DMS153 (cell line): ENCODE measurements around the gene KIF23.

Experiments
- DNase-seq: peaks from one replicate; lab custom pipeline; 2025; lab: John Stamatoyannopoulos, UW

Gene KIF23

DNA sequence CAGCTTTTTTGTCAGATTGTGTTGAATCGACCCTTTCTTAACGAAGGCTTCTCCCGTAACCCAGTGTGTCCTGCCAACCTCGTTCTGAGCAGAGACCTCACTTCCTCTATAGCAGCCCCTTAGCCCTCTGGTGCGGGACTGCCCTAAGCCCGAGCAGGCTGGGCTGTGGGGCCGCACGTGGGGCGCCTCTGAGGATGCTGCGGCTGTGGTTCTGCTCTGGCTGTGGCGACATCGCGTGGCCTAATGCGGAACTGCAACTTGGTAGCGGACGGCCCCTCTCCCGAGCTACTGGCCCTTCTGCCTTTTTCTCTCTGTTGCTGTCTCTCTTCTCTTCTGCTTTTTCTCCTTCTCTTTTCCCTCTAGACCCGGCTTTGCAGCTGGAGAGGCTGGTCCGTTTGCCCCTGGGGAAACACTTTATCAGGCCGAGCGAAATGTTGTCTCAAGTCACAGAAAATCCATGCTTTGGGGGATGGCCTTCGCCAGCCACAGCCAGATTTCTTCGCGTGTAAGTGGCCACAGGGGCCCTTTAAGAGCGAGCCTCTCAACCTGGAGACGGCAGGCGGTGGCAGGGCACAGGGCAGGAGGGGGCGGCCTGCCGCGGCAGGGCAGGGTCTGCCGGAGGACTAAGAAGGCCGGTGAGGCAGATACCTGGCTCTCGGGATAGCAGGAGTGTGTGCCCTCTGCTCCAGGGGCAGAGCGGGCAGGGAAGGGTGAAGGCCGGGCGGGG is 19.4 kb upstream of the KIF23 start:
- DNase-seq = no peak

DNA sequence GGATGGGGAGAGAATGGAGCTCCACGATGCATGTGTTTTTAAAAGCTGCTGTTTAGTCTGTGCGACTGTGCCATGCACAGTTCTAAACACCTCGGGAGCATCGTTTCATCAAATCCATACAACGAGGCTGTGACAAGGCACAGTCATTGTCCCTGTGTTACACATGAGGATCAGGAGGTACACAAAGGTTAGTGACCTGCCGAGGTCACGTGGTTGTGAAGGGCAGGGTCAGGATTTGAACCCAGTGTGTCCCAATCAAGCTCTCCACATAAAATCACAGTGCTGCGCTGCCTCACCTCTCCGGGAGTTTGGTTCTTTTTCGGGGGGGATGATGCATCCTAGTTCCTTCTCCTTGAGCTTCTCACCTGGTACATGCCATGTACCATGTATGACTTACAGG is 18.7 kb upstream of the KIF23 start:
- DNase-seq = no peak

DNA sequence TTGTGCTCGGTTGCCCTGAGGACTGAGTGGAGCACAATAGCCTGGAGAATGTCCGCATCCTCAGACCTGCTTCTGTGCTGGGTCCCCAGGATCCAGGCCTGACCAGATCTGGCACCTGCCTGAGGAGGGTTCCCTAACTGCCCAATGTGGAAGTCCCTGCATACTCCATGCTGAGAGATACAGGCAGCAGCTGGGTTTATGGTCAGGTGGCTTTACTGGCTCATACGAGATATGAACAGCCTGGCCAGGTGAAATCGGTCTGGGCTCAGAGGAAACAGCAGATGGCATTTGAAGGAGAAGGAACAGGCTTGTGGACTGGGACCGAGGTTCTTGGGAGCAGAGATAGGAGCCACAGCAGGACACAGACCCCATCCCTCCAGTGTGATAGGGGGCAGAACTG is 18.2 kb upstream of the KIF23 start:
- DNase-seq = no peak

DNA sequence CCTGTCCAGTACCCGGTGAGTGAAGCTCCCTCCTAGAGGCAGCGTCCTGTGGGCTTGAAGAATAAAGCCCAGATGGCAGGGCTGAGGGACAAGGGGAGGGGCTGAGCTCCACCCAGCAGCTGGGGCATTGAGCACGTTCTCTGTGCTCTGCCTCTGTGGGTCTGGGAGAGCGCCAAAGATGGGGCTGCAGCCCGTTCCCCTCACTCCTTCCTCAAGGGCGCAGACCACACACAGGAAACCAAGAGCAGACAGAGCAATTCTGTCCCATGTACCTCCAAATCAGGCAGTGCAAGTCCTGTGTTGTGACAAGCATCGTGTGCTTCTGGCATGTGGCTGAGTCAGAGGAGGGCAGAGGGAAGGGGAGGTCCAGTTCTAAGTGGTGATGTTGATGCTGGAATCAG is 15.7 kb upstream of the KIF23 start:
- no peak for DNase-seq

DNA sequence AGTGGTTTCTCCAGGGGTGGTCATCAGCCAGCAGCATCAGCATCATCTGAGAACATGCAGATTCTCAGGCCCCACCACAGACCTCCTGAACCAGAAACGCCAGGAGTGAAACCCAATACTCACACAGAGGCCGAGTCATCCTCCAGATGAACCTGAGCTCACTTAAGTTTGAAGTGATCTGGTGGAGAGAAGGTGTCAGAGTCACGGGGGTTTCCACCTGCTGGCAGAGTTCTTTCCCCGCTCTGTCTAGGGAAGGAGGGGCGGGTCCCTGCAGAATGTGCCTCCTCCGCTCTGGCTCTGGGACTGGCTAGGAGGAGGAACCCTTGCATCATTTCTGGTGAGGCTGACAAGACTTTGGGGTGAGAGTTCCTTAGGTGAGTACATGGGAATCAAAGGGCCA is 13.3 kb upstream of the KIF23 start:
- no peak for DNase-seq

DNA sequence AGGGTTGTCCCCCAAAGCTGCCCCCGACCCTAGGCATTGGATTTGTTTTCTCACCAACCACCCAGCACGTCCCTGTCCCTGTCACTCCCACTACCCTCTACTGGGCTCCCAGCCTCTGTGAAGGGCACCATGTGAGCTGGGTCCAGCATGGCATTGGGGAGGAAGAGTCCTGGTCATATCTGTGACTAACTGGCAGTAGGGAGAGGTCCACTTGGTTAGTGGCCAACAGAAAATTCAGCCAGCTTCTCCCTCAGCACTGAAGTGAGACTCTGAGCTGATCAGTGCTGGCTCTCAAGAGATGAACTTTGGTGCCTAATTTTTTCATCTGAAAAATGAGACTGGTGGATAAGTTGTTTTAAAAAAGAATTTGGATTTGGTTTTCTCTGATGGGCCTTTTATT is 11.3 kb upstream of the KIF23 start:
- no peak for DNase-seq

DNA sequence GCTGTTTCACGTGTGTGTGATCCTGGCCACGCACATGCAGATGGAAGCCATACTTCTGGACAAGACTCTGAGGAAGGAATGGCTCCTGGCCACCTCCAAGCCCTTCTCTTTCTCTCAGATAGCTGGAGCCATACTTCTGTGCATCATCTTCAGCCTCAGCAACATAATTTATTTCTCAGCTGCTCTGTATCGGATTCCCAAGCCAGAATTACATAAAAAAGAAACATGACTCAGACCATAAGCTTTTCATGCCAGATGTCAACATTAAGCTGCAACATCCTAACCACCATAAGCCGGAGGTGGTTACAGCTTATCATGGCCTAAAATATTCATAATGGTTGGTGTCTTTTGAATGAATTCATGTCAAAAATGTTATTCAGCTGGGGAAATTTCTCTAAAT is 10.6 kb upstream of the KIF23 start:
- DNase-seq = no peak

DNA sequence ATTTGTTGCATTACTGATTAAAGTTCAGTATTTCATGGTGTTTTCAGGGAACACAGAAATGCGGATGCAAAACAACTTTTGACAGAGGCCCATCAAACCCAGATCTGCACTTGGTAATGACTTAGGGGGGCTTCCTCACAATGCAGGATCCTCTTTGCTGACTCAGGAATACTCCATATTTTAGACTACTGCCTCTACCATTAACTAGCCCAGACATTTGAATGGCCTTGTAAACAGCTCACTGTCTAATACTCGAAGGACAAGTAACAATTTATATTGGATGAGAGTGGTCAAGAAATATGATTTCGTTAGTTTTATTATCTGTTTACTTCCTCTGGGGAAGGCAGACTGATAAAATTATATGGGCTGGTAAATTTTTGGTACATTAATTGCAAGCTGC is 9.0 kb upstream of the KIF23 start:
- DNase-seq = no peak

DNA sequence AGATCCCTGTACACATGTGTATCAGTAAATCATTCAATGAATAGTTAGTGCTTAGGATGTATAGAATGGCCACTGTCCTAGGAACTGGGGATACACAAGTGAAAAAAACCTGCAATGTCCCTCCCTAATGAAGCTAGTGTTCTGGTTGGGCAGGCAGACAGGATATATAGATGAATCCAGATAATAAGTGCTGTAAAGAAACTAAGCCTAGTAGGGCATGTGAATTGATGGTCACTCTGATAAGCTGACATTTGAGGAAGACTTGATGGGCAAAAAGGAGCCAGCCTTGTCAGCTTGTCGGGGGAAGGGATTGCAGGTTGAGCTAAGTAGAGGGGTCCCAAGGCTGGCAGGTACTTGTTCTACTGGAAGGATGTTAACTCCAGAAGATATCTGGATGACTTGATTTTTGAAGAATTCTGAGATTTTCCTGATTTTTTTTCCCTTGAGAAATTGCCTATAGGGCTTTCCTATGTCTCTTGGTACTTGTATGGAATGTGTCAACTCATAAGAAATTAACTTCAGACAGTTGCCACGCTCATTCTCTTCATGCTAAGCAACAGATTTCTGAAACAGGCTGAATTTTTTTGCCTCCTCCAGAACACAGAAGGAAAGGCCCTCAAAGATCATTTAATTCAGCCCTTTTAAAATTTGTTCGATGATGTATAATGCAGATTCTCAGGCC is 6.3 kb upstream of the KIF23 start:
- DNase-seq = no peak

DNA sequence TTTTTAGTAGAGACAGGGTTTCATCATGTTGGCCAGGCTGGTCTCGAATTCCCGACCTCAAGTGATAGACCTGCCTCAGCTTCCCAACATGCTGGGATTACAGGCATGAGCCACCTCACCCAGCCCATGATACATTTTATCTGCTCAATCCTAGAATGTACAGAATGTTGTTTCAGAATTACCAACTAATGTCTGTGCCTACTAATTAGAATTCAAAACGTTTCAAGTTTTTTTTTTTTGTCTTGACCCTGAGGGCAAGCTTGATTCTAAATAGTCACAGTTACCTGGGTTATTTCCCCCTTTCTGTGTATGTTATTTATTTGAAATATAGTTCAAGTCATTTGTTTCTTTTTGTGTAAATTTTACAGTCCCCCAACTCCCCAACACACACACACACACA is 5.3 kb upstream of the KIF23 start:
- DNase-seq = no peak

DNA sequence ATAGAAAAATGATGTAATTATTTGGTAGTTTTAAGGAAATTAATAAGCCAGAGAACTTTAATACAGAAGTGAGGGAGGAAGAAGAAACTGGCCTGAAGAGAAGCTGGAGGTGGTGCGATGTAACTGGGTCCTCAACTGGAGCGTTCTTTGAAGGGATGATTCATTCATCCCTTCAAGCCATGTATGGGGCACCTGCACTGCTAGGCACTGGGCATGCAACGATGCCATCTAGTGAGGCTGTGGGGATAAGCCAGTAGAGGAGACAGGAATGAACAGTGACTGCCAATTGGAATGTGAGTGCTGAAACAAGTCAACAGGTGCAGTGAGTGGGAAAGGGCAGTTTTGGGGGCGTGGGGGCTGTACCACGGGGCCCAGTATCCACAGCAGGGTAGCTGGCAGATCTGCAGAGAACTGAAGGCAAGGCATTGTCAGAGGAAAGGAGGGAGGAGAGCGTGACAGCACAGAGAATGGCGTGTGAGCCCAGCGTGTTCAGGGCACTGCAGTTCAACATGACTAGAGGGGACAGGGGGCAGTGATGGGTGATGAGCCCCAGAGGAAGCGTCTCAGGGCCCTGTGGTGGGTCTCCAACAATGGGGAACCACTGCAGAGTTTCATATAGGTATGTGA is 3.8 kb upstream of the KIF23 start:
- peak; percentile 1 for DNase-seq

DNA sequence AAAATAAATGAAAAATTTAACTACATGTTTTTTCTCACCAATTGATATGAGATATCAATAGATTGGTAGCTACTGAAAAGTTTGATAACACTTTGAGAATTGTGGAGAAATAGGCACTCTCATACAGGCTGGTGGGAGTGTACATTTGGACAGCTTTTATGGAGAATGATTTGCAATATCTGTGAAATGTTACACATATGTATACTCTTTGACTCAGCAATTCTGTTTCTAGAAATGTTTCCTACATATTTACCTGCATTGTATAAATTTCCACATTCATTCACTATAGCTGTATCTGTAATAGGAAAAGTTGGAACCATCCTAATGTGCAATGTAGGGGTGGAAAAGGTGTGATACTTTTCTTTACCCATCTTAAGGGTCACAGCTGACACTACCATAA is 1.9 kb upstream of the KIF23 start:
- DNase-seq = no peak

DNA sequence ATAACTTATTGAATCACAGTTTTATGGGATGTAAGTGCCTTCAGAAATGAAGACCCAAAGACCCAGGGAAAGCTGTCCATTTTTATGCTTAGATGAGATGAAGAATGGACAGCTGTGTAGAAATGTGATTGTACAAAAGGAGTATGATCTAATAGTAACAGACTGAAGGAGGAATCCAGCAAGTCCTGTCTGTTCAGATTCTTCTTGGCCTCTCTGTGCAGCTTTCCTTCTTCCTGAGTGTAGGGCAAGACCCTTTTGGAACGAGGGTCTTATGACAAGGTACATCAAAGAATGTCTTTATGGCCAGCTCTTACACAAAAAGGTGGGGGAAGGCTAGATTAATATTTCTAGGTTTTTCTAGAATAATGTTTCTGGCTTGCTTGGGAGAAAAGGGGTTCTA is 1.4 kb upstream of the KIF23 start:
- DNase-seq = no peak

DNA sequence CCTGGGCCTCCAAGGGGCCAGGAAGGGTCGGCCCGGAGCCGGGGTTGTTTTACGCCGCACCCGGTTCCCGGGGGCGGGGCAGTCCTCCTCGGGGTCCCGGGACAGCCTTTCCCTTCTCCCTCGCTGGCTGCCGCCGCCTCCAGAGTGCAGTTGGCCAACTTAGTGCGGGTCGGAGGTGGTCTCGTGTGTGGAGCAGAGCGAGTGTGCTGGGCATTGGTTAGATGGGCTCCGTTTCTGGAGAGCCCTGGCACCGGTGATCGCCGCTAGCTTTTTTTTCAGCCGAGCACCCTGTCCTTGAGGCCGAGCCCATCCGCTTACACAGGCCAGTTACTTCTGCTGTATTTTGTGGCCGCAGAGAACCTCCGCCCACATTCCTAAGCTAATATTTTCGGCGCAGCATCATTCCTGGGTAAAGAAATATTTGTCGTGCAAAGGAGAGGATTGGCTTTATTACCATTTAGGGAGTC is 585 bp downstream of the KIF23 start:
- no peak for DNase-seq

DNA sequence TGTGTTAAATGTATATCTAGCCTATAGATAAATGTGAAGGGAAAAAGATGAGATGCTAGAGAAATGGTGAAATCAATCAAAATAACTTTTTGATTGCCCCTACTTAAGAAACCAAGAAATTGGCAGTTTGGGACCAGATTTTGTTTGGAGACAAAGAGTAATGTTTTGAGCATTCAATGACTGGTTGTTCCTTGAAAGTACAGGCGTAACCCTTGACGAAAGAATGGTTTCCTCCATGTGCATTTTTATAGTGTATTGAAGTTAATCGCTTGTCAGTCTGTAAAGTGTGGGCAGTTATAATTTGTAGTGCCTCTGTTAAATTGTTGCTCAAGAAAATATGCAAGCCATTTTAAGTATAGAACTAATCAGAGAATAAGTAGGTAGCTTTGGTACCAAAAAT is 1.2 kb downstream of the KIF23 start:
- DNase-seq = no peak

DNA sequence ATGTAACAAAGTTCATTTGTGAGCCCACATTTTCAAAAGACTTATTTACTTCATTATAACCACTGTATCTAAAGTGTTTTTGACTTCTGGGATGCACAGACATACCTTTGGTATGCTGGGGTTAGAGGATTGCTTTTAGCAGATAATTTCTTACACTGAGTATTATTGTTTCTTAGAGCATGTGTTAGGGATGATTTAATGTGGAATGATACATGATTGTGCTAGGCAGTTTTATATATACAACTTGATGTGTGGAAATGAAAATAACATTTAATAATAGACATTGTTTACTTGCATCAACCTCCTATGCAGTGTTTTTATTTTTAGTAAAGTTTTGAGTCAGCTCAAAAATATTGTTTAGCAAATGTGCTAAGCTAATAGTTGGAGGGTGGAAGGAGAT is 3.4 kb downstream of the KIF23 start:
- DNase-seq = no peak

DNA sequence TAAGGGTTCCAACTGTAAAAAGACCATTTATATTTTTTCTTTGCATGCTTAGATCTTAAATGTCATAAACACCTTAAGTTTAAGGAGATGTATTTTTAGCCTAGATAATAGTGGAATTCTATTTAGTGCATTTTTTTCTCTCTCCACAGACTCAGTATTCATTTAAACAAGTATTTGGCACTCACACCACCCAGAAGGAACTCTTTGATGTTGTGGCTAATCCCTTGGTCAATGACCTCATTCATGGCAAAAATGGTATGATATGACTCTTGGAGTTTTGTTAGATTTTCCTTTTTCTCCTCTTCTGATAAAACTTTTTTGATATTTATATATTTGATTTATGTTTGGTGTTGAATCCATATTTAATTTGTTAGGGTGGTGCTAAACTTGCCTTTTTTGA is 7.3 kb downstream of the KIF23 start:
- DNase-seq = no peak

DNA sequence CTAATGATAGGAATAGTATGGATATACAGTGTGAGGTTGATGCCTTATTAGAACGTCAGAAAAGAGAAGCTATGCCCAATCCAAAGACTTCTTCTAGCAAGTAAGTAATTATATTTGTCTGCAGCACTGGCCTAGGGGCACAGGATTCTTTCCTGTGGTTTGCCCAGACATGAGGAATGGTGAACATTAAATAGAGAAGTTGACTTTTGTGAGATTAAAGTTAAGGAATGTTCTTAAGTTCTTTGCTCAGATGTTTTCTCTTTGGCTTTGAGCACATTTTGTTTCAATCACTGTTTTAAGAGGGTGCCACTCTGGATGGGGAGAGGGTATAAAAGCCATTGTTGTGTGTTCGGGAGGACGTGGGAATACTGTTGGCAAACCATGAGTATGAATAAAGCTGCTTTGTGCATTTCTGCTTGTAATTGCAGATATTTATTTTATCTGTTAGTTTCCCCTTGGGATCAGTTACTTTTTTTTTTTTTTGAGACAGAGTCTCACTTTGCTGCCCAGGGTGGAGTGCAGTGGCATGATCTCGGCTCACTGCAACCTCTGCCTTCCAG is 8.3 kb downstream of the KIF23 start:
- DNase-seq = no peak

DNA sequence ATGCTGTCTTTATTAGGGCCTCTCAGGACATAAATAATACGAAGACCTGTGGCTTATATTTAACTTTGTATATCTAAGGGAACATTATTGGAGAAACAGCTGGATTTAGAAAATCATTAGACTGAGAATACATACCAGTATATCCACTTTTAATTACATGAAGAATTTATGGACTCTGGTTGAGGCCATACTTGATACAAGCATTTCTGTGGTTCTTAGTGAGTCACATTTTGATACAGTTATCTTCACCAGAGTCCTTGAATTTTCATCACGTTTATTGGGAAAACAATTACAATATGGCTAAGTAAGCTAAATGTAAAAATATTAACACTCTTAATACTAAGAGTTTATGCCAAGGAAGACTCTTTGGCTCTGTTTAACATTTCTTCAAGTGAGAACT is 9.9 kb downstream of the KIF23 start:
- no peak for DNase-seq

DNA sequence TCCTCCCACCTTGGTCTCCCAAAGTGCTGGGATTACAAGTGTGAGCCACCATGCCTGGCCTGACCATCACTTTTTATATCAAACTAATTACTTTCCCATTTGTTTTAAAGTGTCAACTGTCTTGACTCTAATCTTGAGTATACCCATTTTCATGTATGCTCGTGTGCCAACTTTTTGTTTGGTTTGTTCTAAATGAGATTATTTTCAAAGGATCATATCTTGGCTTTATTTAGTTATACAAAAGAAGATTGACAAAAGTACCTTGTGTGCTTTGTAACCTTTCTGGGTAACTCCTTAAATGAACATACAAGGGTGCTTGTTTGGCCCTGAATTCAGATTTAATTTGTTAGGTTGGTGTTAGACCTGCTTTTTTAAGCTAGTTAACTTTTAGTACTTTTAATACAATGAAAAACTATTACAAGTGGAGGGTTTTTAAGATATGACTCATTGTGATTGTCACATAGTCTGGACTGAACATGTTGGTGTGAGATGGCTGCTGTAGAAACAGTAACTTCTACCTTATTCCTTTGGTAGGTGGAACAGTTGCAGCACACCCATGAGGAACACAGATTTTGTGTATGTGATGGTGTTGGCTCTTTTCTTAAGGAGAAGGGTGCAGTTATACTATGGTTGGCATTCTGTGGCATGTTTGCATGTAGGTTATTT is 10.7 kb downstream of the KIF23 start:
- no peak for DNase-seq

DNA sequence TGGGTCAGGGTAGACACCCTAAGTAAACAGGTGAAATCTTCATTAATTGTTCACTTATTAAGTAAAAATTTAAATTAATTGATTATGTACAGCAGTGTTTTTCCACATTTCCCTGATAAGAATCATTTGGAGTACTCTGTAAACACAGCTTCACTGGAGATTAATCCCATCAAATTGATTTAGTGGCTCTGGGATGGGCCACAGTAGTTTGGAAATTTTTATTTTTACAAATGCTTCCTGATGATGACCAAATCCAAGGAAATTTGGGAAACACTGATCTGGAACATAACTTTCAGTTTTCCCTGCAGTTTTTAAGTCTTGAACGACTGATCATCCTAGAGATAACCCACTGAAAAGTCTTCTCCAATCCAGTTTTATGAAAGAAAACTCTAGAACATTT is 19.7 kb downstream of the KIF23 start:
- DNase-seq = no peak

DNA sequence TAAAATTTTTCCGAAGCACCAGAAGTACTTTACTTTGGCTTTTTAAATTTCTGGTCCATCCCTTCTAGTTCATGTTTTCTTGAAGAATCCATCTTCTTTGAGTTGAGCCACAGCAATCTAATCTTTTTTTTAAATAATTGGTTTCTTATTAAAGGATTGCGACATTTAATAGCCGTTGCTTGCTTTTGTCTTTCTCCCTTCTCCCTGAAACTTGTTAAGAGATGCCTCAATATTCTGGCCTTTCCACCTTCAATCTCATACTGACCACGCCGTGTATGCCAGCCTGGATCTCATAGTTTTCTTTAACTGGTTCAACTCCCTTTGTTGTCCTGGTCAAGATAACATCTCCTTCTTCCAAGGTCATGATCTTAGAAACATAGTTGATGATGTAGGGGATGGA is 20.1 kb downstream of the KIF23 start:
- no peak for DNase-seq

DNA sequence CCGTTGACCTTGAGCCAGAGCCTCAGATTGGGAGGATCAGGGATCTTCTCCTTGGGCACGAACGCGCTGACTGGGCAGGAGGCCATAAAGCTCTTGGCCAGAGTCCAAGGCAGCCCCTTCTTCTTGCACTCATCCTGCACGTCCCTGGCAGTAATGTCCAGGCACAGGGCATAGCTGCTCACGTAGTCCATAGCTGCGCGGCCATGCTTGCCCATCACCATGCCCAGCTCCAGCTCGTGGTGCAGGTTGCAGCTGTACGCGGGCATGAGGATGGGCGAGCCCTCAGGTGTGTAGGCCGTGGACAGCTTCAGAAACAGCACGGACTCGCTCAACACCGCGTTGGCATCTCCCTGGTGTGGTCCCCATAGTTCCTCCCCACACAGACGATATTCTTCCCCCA is 20.5 kb downstream of the KIF23 start:
- DNase-seq = no peak
